Stimulated activated CD8-positive, alpha-beta memory T cell treated with anti-CD3 and anti-CD28 coated beads, Interleukin-4, amount 100 ng/mL, for 1 hour (primary cell): ENCODE measurements around the gene PCDHGB7.
"Not testable (repeated sequence)": the region's sequence is repeated elsewhere in the genome, so short reads cannot be mapped to it uniquely, and the experiment has no call there.

ENCODE experiments used
- DNase-seq, 2 donors: peaks; one replicate each; pipeline ENCODE4 v3.0.0-alpha.2; 2020; ENCODE audit warnings: low read depth in 2 of 2, low spot score in 1 of 2

PCDHGB7 gene

DNA sequence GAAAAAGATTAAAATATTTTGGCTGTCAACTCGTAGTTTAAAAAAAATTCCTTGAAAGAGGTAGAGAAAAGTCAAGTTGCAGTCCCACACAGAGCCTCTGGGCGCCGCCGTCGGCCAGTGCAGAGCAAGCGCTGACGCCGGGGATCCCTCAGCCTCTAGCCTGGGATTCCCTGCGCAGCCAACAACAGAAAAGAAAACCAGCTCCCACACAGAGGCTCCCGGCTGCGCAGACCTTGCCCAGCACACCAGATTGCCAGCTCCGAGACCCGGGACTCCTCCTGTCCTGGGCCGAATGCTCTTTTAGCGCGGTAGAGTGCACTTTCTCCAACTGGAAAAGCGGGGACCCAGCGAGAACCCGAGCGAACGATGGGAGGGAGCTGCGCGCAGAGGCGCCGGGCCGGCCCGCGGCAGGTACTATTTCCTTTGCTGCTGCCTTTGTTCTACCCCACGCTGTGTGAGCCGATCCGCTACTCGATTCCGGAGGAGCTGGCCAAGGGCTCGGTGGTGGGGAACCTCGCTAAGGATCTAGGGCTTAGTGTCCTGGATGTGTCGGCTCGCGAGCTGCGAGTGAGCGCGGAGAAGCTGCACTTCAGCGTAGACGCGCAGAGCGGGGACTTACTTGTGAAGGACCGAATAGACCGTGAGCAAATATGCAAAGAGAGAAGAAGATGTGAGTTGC lies at the start of gene PCDHGB7:
TSS of gene PCDHGB7 (plus strand) at position 184 of the 679 bp plus-strand sequence. CDS start at position 367, 183 bp downstream.
- DNase-seq: not testable (repeated sequence)

DNA sequence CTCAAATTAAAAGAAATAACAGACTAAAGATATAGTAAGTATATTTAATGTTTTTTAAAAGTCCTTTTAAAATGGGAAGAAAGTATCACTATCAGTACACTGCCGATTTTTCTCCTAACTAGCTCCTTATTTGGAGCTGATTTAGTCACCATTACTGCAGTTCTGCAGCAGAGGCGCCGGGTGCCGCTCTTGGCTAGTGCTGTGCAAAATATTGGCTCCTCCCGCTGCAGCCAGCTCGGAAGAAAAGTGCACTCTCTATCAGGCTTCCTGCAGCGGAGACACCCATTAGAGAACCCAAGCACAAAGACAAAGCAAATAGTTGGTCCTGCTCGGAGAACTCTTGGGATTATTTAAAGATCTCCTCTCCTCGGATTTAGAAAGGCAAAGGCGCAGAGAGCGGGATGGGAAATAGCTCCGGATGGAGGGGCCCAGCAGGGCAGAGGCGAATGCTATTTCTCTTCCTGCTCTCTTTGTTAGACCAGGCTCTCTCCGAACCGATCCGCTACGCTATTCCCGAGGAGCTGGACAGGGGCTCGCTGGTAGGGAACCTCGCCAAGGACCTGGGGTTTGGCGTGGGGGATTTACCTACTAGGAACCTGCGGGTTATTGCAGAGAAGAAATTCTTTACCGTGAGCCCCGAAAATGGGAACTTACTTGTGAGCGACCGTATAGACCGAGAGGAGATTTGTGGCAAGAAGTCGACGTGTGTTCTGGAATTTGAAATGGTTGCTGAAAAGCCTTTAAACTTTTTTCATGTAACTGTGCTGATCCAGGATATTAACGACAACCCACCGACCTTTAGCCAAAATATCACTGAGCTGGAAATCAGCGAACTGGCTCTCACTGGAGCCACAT lies 47.3 kb upstream of the PCDHGB7 start, which contains the start of gene PCDHGB3:
TSS of gene PCDHGB3 (plus strand) at position 249 of the 855 bp plus-strand sequence. CDS start at position 402, 153 bp downstream.
- DNase-seq: no peak

DNA sequence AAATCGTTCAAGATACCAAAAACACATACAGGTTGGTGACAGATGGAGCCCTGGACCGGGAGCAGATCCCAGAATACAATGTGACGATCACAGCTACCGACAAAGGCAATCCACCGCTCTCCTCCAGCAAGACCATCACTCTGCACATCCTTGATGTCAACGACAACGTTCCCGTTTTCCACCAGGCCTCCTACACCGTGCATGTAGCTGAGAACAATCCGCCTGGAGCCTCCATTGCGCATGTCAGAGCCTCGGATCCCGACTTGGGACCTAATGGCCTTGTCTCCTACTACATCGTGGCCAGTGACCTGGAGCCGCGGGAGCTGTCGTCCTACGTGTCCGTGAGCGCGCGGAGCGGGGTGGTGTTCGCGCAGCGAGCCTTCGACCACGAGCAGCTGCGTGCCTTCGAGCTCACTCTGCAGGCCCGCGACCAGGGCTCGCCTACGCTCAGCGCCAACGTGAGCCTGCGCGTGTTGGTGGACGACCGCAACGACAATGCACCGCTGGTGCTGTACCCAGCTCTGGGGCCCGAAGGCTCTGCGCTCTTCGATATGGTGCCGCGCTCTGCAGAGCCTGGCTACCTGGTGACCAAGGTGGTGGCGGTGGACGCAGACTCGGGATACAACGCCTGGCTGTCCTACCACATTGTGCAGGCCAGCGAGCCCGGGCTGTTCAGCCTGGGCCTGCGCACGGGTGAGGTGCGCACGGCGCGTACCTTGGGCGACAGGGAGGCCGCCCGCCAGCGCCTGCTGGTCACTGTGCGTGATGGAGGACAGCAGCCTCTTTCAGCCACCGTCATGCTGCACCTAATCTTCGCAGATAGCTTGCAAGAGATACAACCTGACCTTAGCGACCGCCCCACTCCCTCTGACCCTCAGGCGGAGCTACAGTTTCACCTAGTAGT lies 45.7 kb upstream of the PCDHGB7 start:
- DNase-seq: no peak

DNA sequence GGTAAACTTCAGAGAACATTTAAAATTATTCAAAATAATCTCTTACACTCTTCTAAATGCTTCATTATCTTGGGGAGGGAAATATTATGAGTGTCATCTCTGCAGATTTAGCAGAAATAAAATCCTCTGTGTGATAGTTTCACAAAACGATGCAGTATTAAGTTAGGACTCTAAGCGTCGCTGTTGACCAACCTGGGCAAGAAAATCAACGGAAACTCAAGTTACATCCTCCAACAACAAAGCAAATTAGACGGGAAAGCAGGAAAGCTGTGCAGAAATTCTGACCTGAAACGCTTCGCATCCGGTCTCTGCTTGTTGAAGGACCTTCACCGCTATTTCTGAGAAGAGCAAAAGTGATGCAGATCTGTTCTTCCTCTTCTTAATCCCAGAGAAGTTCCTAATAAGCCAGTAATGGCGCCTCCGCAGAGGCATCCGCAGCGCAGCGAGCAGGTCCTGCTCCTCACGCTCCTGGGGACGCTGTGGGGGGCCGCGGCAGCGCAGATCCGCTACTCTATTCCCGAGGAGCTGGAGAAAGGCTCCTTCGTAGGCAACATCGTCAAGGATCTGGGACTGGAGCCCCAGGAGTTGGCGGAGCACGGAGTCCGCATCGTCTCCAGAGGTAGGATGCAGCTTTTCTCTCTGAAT lies 43.7 kb upstream of the PCDHGB7 start, which contains the start of gene PCDHGA6:
TSS of gene PCDHGA6 (plus strand) at position 219 of the 645 bp plus-strand sequence. CDS start at position 412, 193 bp downstream.
- DNase-seq: no peak

DNA sequence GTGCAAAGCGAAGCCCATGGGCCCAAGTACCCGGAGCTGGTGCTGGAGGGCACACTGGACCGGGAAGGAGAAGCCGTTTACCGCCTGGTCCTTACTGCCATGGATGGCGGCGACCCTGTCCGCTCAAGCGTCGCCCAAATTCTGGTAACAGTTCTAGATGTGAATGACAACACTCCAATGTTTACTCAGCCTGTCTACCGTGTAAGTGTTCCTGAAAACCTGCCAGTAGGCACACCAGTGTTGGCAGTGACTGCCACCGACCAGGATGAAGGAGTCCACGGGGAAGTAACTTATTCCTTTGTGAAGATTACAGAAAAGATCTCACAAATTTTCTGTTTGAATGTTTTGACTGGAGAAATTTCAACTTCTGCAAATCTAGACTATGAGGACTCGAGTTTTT lies 42.9 kb upstream of the PCDHGB7 start:
- DNase-seq: no peak

DNA sequence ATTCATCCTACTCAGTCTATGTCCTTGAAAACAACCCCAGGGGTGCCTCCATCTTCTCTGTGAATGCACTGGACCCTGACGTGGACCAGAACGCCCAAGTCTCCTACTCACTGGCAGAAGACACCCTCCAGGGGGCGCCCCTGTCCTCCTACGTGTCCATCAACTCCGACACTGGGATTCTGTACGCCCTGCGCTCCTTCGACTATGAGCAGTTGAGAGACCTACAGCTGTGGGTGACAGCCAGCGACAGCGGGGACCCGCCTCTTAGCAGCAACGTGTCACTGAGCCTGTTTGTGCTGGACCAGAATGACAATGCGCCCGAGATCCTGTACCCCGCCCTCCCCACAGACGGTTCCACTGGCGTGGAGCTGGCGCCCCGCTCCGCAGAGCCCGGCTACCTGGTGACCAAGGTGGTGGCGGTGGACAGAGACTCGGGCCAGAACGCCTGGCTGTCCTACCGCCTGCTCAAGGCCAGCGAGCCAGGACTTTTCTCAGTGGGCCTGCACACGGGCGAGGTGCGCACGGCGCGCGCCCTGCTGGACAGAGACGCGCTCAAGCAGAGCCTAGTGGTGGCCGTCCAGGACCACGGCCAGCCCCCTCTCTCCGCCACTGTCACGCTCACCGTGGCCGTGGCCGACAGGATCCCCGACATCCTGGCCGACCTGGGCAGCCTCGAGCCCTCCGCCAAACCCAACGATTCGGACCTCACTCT lies 41.9 kb upstream of the PCDHGB7 start:
- DNase-seq: not testable (repeated sequence)

DNA sequence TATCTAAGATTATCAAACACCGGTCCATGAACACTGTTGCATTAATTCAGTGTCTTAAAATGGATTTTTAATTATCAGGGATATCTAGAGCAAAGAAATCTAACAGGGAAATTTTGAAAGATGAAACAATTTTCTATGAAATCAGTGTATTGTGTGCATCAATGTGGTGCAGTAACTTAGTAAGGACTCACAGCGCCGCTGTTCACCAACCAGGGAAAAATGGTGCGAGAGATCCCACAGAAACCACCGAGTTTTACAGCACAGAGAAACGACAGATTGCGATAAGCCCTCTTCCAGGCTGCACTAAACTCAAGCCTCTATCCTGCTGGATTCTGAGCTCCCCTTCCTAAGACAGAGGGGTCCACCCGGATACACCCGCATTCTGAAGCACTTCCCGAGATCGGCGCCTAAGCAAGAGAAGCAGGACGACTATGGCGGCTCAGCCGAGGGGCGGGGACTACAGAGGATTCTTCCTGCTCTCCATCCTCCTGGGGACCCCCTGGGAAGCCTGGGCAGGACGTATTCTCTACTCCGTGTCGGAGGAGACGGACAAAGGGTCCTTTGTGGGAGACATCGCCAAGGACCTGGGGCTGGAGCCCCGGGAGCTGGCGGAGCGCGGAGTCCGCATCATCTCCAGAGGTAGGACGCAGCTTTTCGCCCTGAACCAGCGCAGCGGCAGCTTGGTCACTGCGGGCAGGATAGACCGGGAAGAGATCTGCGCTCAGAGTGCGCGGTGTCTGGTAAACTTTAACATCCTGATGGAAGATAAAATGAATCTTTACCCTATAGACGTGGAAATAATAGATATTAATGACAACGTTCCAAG lies 34.8 kb upstream of the PCDHGB7 start, which contains the start of gene PCDHGA7:
TSS of gene PCDHGA7 (plus strand) at position 274 of the 826 bp plus-strand sequence. CDS start at position 432, 158 bp downstream.
- no peak for DNase-seq

DNA sequence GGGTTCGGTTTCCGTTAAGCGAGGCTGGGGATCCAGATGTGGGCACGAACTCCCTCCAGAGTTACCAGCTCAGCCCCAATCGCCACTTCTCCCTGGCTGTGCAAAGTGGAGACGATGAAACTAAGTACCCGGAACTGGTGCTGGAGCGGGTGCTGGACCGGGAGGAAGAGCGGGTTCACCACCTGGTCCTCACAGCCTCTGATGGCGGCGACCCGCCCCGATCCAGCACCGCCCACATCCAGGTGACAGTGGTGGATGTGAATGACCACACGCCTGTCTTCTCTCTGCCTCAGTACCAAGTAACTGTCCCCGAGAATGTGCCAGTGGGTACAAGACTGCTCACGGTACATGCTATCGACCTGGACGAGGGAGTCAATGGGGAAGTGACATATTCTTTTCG lies 34.1 kb upstream of the PCDHGB7 start:
- DNase-seq: no peak

DNA sequence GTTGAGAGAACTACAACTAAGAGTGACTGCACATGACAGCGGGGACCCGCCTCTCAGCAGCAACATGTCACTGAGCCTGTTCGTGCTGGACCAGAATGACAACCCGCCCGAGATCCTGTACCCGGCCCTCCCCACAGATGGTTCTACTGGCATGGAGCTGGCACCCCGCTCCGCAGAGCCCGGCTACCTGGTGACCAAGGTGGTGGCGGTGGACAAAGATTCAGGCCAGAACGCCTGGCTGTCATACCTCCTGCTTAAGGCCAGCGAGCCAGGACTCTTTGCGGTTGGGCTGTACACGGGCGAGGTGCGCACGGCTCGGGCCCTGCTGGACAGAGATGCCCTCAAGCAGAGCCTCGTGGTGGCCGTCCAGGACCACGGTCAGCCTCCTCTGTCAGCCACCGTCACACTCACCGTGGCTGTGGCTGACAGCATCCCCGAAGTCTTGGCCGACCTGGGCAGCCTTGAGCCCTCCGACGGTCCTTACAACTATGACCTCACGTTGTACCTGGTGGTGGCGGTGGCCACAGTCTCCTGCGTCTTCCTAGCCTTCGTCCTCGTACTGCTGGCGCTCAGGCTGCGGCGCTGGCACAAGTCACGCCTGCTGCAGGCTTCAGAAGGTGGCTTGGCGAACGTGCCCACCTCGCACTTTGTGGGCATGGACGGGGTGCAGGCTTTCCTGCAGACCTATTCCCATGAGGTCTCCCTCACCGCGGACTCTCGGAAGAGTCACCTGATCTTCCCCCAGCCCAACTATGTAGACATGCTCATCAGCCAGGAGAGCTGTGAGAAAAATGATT lies 32.8 kb upstream of the PCDHGB7 start:
- DNase-seq: no peak

DNA sequence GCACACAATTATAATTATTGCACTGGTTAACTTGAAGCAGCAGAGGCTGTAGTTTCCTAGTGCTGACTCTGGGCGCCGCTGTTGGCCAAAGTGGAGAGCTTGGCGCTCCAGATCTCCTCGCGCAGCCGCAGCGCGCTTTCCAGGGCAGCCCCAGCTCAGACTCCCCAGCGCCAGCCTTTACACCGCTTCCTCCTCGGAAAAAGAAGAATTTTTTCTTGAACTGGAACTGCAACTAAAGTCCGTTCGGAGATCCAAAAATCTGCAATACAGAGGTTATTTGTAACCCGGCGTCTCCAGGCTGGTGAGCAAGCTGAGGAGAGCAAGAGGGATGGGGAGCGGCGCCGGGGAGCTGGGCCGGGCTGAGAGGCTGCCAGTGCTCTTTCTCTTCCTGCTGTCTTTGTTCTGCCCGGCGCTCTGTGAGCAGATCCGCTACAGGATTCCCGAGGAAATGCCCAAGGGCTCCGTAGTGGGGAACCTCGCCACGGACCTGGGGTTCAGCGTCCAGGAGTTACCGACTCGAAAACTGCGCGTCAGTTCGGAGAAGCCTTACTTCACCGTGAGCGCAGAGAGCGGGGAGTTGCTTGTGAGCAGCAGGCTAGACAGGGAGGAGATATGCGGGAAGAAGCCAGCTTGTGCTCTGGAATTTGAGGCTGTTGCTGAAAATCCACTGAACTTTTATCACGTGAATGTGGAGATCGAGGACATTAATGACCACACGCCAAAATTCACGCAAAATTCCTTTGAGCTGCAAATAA lies 29.7 kb upstream of the PCDHGB7 start, which contains the start of gene PCDHGB4:
TSS of gene PCDHGB4 (plus strand) at position 142 of the 755 bp plus-strand sequence. CDS start at position 329, 187 bp downstream.
- not testable (repeated sequence) for DNase-seq

DNA sequence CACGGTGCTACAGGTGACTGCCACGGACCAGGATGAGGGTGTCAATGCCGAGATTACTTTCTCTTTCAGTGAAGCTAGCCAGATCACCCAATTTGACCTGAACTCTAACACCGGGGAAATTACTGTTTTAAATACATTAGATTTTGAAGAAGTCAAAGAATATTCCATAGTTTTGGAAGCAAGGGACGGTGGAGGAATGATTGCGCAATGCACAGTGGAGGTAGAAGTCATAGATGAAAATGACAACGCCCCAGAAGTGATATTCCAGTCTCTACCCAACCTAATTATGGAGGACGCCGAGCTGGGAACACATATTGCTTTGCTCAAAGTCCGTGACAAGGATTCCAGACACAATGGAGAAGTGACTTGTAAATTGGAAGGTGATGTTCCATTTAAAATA lies 28.8 kb upstream of the PCDHGB7 start:
- no peak for DNase-seq

DNA sequence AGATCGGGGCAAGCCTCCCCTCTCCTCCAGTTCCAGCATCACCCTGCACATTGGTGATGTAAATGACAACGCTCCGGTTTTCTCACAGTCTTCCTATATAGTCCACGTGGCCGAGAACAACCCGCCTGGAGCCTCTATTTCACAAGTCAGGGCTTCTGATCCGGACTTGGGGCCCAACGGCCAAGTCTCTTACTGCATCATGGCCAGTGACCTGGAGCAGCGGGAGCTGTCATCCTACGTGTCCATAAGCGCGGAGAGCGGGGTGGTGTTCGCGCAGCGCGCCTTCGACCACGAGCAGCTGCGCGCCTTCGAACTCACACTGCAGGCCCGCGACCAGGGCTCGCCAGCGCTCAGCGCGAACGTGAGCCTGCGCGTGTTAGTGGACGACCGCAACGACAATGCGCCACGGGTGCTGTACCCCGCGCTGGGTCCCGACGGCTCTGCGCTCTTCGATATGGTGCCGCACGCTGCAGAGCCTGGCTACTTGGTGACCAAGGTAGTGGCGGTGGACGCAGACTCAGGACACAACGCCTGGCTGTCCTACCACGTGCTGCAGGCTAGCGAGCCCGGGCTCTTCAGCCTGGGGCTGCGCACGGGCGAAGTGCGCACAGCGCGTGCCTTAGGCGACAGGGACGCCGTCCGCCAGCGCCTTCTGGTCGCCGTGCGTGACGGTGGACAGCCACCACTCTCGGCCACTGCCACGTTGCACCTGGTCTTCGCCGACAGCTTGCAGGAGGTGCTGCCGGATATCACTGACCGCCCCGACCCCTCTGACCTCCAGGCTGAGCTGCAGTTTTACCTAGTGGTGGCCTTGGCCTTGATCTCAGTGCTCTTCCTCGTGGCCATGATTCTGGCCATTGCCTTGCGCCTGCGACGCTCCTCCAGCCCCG lies 28.1 kb upstream of the PCDHGB7 start:
- DNase-seq: no peak

DNA sequence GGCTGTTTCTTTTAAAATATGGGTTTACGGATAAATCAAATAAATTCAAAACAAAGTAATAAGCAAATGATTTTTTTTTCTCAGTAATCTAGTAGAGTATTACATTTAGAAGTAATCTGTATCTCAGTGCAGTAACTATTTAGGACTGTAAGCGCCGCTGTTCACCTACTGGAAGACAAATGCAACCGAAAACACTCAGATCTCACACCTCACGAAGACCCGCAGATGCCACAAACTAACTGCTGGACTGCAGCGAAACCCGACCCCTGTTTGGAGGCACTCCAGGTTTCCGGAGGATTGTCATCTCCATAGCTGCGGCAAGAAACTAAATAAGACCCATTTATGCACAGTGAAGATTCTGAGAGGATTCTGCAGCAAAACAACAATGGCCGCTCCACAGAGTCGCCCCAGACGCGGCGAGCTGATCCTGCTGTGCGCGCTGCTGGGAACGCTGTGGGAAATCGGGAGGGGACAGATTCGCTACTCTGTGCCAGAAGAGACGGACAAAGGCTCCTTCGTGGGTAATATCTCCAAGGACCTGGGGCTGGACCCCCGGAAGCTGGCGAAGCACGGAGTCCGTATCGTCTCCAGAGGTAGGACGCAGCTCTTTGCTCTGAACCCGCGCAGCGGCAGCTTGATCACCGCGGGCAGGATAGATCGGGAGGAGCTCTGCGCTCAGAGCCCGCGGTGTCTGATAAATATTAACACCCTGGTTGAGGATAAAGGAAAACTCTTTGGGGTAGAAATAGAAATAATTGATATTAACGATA lies 24.9 kb upstream of the PCDHGB7 start, which contains the start of gene PCDHGA8:
TSS of gene PCDHGA8 (plus strand) at position 205 of the 770 bp plus-strand sequence. CDS start at position 386, 181 bp downstream.
- no peak for DNase-seq

DNA sequence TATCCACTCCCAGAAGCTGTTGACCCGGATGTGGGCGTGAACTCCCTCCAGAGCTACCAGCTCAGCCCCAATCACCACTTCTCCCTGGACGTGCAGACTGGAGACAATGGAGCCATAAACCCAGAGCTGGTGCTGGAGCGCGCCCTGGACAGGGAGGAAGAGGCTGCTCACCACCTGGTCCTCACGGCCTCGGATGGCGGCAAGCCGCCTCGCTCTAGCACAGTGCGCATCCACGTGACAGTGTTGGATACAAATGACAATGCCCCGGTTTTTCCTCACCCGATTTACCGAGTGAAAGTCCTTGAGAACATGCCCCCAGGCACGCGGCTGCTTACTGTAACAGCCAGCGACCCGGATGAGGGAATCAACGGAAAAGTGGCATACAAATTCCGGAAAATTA lies 24.2 kb upstream of the PCDHGB7 start:
- no peak for DNase-seq
